ENCODE measurements around the gene NDUFB8.

GRCh38 chr10:100504096-100504495 is 25.6 kb downstream of the NDUFB8 start:
- no peak for TF ChIP-seq POLR2A (IDR thresholded peaks at IDR 0.05; ENCODE audit: low read depth, low read length)
- TF ChIP-seq POLR2AphosphoS5 (IDR thresholded peaks at IDR 0.05; ENCODE audit: low read depth, low read length) = no peak
- TF ChIP-seq TAF1 (IDR thresholded peaks at IDR 0.05; ENCODE audit: borderline replicate concordance, low read depth, low read length) = no peak

All from GM12892 (cell line).